GM13976 (cell line): ENCODE results near the gene COQ7.

ENCODE experiments used
- DNase-seq: peaks from one replicate; pipeline ENCODE4 v3.0.0; 2012; ENCODE audit warnings: low spot score
- in situ Hi-C: fragments of 300-500 bp; cut with MboI; formaldehyde crosslinking; loops from one replicate; pipeline ENCODE4 v1.12.0; 2022; ENCODE audit warnings: low sequenced_read_pairs, mixed read lengths, inconsistent platforms; ENCODE audit not compliant: unreplicated experiment
- TF ChIP-seq, protein P1 (sequence below): IDR thresholded peaks from 2 replicates; pipeline ENCODE4 v1.5.1; 2012; ENCODE audit warnings: borderline replicate concordance, mild to moderate bottlenecking; ENCODE audit not compliant: insufficient read depth; ENCODE audit errors: extremely low read depth, missing control alignments, control extremely low read depth

COQ7 gene

GRCh38 chr16:19090916-19091315 lies 23.5 kb downstream of the COQ7 start:
- no peak for DNase-seq
- TF ChIP-seq, protein P1, sequence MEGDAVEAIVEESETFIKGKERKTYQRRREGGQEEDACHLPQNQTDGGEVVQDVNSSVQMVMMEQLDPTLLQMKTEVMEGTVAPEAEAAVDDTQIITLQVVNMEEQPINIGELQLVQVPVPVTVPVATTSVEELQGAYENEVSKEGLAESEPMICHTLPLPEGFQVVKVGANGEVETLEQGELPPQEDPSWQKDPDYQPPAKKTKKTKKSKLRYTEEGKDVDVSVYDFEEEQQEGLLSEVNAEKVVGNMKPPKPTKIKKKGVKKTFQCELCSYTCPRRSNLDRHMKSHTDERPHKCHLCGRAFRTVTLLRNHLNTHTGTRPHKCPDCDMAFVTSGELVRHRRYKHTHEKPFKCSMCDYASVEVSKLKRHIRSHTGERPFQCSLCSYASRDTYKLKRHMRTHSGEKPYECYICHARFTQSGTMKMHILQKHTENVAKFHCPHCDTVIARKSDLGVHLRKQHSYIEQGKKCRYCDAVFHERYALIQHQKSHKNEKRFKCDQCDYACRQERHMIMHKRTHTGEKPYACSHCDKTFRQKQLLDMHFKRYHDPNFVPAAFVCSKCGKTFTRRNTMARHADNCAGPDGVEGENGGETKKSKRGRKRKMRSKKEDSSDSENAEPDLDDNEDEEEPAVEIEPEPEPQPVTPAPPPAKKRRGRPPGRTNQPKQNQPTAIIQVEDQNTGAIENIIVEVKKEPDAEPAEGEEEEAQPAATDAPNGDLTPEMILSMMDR, result no peak
- in situ Hi-C loops, result no loop called here

DNA sequence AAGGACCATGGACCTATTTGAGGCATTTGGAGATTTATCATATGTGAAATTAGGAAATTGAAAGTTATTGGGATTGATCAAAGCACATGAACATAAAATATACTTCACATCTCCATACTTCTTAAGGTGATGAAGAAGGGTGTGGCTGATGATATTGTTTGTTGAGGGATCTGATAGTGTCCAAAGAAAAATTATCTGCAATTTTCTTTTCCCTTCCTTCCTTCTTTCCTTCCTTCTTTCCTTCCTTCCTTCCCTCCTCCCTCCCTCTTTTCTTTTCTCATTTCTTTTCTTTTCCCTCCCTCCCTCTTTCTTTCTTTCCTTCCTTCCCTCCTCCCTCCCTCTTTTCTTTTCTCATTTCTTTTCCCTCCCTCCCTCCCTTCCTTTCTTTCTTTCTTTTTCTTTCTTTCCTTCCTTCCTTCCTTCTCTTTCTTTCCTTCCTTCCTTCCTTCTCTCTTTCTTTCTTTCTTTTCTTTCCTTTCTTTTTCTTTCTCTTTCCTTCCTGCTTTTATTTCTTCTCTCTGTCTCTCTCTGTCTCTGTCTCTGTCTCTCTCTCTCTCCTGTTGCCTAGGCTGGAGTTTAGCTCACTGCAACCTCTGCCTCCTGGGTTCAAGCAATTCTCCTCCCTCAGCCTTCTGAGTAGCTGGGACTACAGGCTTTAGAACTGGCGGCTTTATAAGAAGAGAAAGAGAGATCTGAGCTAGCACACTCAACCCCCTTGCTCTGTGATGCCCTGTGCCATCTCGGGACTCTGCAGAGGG lies 25.4 kb downstream of the COQ7 start:
- no peak for DNase-seq
- in situ Hi-C loops, result no loop called here
- TF ChIP-seq, protein P1, result no peak

GRCh38 chr16:19093631-19094541 lies 26.5 kb downstream of the COQ7 start:
- in situ Hi-C loops, result no loop called here

DNA sequence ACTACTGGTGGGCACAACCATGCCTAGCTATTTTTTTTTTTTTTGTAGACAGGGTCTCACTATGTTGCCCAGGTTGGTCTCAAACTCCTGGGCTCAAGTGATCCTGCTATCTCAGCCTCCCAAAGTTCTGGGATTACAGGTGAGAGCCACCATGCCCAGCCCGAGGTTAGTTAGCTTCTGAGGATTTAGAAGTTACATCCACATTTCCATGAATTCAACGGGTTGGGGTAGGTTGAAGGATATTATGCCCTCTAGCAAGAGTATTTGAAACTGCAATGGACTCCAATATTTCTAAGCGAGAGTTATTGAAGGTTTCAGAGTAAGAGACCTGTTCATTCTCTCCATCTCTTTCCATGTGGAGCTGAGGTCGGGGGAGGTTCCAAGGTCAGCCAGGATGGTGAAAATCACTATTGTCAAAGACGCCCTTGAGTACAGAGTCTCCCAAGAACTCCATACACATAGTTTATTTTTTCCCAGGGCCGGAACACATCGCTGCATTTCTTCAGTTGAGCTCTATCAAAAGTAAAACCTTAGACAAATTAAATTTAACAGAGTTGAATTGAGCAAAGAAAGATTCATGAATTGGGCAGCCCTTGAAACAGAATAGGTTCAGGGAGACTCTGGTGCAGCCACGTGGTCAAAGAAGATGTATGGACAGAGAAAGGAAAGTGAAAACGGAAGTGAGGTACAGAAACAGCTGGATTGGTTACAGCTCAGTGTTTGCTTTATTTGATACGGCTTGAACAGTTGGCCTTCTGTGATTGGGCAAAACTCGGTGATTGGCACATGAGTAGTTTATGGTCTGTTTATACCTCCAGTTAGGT lies 27.3 kb downstream of the COQ7 start:
- TF ChIP-seq, protein P1, result no peak
- DNase-seq, result no peak
- in situ Hi-C loops, result no loop called here

More at GRCh38 chr16:19093631-19094541, 26.5 kb downstream of the COQ7 start:
- TF ChIP-seq, protein P1, result no peak
- DNase-seq, result no peak

DNA sequence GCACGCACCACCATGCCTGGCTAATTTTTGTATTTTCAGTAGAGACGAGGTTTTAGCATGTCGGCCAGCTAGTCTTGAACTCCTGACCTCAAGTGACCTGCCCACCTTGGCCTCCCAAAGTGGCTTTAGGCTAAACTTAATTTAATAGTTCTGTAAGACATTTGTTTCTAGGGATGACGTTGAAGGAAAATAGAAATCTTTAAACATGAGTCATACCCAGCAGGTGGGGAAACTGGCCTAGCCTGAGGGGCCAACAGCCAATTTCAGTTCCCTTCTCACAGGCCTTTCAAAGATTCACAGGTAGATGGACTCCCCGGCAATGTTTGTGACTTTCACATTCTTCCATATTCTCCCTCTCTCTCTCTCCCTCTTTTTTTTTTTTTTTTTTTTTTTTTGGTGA lies 28.2 kb downstream of the COQ7 start:
- in situ Hi-C loops, result no loop called here
- TF ChIP-seq, protein P1, result no peak
- DNase-seq, result peak; percentile 46

- TF ChIP-seq, protein P1, result no peak
- in situ Hi-C loops, result no loop called here
- no peak for DNase-seq
Measured at GRCh38 chr16:19098173-19098572, 30.8 kb downstream of the COQ7 start.
